Thyroid gland (tissue), 4 donors: Measurements from ENCODE around the gene GNG13. TPM values are rescaled to one million over a fixed set of nuclear protein-coding genes. Genes with fewer than 3 reads are reported as not detected.

Experiments
- DNase-seq, 2 donors: peaks; one replicate each; pipeline ENCODE4 v3.0.0-alpha.2; 2019
- H3K27ac ChIP-seq, 3 donors: fragments of 200-600 bp; sonication (generic); 1 replicate in 2 of 3; 2 replicates in 1 of 3; pipeline ENCODE4 v1.5.1; 2016 to 2019; ENCODE audit warnings: mild to moderate bottlenecking in 1 of 3, moderate library complexity in 1 of 3
- H3K27me3 ChIP-seq: fragments of 200-600 bp; sonication (generic); one replicate; pipeline ENCODE4 v1.5.1; 2019
- H3K36me3 ChIP-seq, 2 donors: fragments of 200-600 bp; sonication (generic); one replicate each; pipeline ENCODE4 v1.5.1; 2016 to 2019
- H3K4me1 ChIP-seq, 2 donors: fragments of 200-600 bp; sonication (generic); one replicate each; pipeline ENCODE4 v1.5.1; 2017 to 2019
- H3K4me3 ChIP-seq, 3 donors: fragments of 200-600 bp; sonication (generic); replicated peaks in 1 of 3; 1 replicate in 2 of 3; 2 replicates in 1 of 3; pipeline ENCODE4 v1.5.1; 2016; ENCODE audit warnings: mild to moderate bottlenecking in 1 of 3
- H3K9me3 ChIP-seq: fragments of 200-600 bp; sonication (generic); one replicate; pipeline ENCODE4 v1.5.1; 2017
- CTCF ChIP-seq, 6 experiments: fragments of 200-600 bp in 3 of 6; fragments of 450-650 bp in 3 of 6; sonication (generic) in 3 of 6; IDR thresholded peaks; one replicate each; pipeline ENCODE4 v1.5.1; 2016 to 2019; ENCODE audit warnings: antibody characterized with exemption in 6 of 6, mild to moderate bottlenecking in 2 of 6, inconsistent platforms in 1 of 6, moderate library complexity in 1 of 6
- POLR2A ChIP-seq, 2 donors: fragments of 450-650 bp; IDR thresholded peaks; one replicate each; pipeline ENCODE4 v1.6.1; 2017; ENCODE audit warnings: antibody characterized with exemption in 2 of 2, mild to moderate bottlenecking in 2 of 2, moderate library complexity in 1 of 2
- WGBS, 2 donors: methylation state at CpG; one replicate each; pipeline ENCODE4 v1.1.5; 2017; 5-methylcytosine and 5-hydroxymethylcytosine counted together
- intact Hi-C: fragments of 100-400 bp; cut with DNase I; formaldehyde crosslinking; loops from one replicate; pipeline ENCODE4 v1.15.1; 2023
- total RNA-seq, 4 donors: library from RNA; depleted of rRNA; stranded (reverse); fragments of >200 nt; gene quantifications; one replicate each; pipeline ENCODE4 v1.2.3, GENCODE V29; 2016

GNG13 gene
- total RNA-seq, 4 donors from 2014 or later = not detected

DNA sequence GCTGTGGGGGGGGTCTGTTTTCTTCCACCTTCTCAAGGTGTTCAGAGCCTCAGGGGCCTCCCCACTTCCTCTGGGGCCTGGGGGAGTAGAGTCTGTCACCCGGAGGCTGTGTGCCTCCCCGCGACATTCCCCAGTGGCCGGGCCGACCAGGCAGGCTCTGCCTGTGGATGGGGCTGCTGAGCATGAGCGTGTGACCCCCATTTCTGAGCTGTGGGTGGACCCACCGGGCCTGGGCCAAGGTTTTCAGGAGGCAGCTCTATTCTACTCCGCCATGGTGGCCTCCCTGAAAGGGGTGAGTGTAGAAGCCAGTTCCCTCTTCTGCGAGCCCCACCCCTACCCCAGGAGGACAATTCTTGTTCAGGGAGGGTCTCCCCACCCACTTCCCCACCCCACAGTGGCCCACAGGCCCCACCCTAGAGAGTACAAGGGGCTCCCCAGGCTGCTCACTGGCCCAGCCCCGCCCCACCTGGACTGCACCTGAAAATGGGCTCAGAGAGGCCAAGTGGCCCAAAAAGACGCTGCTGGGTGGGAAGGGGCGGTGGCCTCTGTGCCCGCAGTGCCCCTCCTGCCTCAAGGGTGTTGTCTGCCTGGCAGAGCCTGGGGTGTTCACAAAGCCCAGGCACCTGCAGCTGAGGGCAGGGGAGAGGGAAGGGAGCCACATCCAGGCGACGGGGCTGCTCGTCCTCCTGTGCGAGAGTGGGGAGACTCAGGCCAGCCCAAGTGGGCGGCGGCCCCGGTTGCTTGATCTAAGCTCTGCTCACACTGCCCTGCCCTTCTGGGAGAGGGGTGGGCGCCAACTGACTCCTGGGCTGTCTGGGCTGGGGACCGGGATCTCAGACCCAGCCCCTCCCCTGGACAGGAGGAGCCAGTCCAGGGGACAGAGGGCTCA is 38.7 kb downstream of the GNG13 start:
- Histone ChIP-seq H3K27me3 (no peaks in the 10 kb centered on the region), H3K9me3 (no peaks in the 10 kb centered on the region), H3K4me1 (peaks cover 4 to 5% of the 10 kb centered on the region in 2 donors), H3K4me3 (no peak overlapping the region), H3K36me3 (no peaks in the 10 kb centered on the region), H3K27ac (no peak overlapping the region)
- WGBS, 2 donors = 68 to 82% methylated on average over 11 to 14 of the region's 22 CpGs
- TF ChIP-seq CTCF (IDR thresholded peaks at IDR 0.05) (no peak), POLR2A (IDR thresholded peaks at IDR 0.05) (no peak)
- intact Hi-C loops = no loop called here
- DNase-seq = no peak

DNA sequence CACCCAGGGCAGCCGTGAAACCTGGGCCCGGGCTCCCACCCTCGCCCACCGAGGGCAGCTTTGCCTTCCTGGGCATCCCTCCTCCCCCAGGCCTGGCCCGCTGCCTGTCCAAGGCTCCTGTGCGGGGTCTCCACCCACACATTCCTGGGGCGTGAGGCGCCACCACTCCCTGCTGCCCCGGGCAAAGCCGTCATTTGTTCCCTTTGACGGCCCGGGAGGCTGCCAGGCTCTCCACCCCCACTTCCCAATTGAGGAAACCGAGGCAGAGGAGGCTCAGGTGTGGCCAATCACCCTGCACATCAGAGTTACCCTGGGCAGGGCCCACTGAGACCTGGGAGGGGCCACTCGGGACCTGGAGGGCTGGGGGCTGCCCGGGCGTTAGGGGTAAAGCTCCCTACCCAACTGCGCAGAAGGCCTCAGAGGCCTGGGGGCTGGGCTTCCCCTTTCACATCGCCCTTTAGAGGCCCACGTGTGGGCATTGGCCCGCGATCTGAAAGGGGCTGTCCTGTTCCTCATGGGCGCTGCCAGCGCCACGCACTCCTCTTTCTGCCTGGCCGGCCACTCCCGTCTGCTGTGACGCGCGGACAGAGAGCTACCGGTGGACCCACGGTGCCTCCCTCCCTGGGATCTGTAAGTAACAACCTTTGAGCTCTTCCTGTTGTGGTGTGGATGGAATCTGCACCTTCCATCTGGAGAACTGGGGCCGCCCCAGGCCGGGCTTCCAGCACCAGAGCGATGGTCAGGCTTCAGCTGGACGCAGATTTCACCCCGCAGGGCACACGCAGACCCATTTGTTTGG is 39.8 kb downstream of the GNG13 start, which contains the start of gene MSLN:
Gene MSLN (plus strand): TSS at position 190 of the 799 bp plus-strand sequence. CDS start 1,947 bp downstream, outside the sequence.
- H3K27ac ChIP-seq = no peak within 1 kb of the TSS
- no peaks in the 10 kb centered on the region for H3K27me3 ChIP-seq
- peaks cover 4 to 5% of the 10 kb centered on the region in 2 donors for H3K4me1 ChIP-seq
- H3K4me3 ChIP-seq = no peak within 1 kb of the TSS
- intact Hi-C loops = no loop called here
- no peaks in the 10 kb centered on the region for H3K9me3 ChIP-seq
- TF ChIP-seq POLR2A (IDR thresholded peaks at IDR 0.05) (no peak), CTCF (IDR thresholded peaks at IDR 0.05) (no peak)
- no peaks in the 10 kb centered on the region for H3K36me3 ChIP-seq
- no peak for DNase-seq
- WGBS, 2 donors = 86 to 88% methylated on average over 7 to 36 of the region's 37 CpGs

DNA sequence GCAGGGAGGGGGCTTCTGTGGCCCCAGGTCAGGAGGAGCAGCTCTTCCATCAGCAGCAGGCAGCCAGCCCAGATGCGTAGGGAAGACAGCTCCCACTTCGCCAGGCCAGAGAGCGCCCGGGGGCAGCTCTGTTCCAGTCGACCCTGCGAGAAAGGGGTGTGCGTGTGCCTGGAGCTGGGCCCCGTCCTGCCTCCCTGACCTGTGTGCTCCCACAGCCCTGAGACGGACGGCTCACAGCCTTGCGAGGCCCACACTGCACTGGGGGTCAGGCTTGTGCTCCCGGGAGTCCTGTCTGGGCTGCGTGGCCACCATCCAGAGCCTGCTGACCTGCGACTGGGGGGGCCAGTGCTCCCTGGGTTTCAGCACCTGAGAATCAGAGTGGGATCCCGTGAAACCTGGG is 40.5 kb downstream of the GNG13 start:
- DNase-seq = no peak
- Histone ChIP-seq H3K27me3 (no peaks in the 10 kb centered on the region), H3K4me1 (peaks cover 4 to 5% of the 10 kb centered on the region in 2 donors), H3K36me3 (no peaks in the 10 kb centered on the region), H3K4me3 (no peak overlapping the region), H3K9me3 (no peaks in the 10 kb centered on the region), H3K27ac (no peak overlapping the region)
- intact Hi-C loops = no loop called here
- TF ChIP-seq POLR2A (IDR thresholded peaks at IDR 0.05) (no peak), CTCF (IDR thresholded peaks at IDR 0.05) (no peak)
- WGBS, 2 donors = 53 to 80% methylated on average over 1 to 15 of the region's 15 CpGs

- WGBS, 2 donors = 64 to 65% methylated on average over 27 to 28 of the region's 34 CpGs
- Histone ChIP-seq H3K27me3 (no peaks in the 10 kb centered on the region), H3K27ac (no peak overlapping the region), H3K36me3 (no peaks in the 10 kb centered on the region), H3K4me1 (peaks cover 4 to 5% of the 10 kb centered on the region in 2 donors), H3K9me3 (no peaks in the 10 kb centered on the region), H3K4me3 (no peak overlapping the region)
- intact Hi-C loops = no loop called here
- DNase-seq = peak; percentile 67
- TF ChIP-seq CTCF (IDR thresholded peaks at IDR 0.05) (no peak), POLR2A (IDR thresholded peaks at IDR 0.05) (no peak)
Measured at GRCh38 chr16:759110-759910, 41.2 kb downstream of the GNG13 start.
